HG03378 (cell line): ENCODE data around the gene CCDC102A.

Experiments
- ATAC-seq: cut with Tn5 transposase; IDR thresholded peaks from one replicate; pipeline ENCODE4 v1.9.1; 2021; ENCODE audit warnings: mild to moderate bottlenecking, moderate library complexity; ENCODE audit not compliant: unreplicated experiment

CCDC102A gene

GRCh38 chr16:57464523-57464922, 71.8 kb downstream of the CCDC102A start:
- no peak for ATAC-seq

DNA sequence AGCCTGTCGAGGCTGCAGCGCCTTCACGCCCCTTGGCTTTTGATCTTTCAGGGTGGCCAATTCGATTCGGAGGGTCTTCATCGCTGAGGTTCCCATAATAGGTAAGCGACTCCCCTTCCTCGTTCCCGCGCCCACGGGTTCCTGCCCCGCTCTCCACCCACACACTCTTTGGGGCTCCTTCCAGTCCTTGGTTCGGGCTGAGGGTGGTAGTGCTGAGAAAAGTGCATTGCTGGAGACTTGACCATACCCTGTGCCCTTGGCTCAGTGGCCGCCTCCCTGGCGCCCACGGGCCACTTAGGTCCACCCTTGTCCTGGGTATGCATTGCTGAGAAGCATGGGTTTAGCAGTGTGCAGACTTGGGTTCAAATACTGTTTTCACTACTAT, 73.4 kb downstream of the CCDC102A start:
- ATAC-seq = no peak

DNA sequence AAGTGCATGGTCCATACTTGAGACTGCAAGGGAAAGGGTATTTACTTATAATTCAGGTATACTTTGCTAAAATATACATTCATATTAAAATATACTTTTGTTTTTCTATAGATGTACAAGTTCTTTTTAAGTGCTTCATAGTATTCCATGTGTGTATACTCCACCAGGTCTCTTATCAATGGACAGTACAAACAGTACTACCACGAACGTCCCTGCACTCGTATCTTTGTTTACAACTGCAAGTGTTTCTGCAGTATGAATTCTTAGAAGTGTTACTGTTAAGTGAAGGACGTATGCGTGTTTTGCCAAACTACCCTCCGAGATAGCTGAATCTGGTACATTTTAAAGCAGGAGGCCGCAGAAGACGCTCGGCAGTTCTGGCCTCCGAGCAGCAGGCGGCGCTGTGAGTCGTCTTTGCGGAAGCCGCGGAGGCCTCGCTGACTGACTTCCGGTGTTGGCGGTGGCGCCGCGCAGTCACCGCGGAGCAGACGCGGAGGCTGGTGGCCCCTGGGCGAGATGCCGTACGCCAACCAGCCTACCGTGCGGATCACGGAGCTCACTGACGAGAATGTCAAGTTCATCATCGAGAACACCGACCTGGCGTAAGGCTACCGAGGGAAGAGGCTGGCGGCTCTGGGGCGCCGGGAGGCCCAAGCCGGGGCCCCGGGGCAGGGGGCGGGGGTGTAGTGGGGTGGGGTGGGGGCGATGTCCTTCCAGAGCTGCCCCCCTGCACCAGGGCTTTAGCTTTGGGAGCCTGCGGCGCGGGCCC, 74.0 kb downstream of the CCDC102A start, which contains the start of gene POLR2C:
POLR2C (plus strand) TSS at position 471 of the 769 bp plus-strand sequence; CDS start at position 517, 46 bp downstream.
- peak; percentile 64 for ATAC-seq
